Activated T-helper 17 cell treated with anti-CD3 and anti-CD28 coated beads, Interleukin-2, amount 50 U/mL, for 72 hours (primary cell): Measurements from ENCODE around the gene PIEZO2. TPM values are rescaled to one million over a fixed set of nuclear protein-coding genes. Genes with fewer than 3 reads are reported as not detected.
"Not testable (repeated sequence)": the region's sequence is repeated elsewhere in the genome, so short reads cannot be mapped to it uniquely, and the experiment has no call there.

ENCODE experiments used
- ATAC-seq: fragments of 150-1000 bp; cut with Tn5 transposase; replicated peaks from 2 replicates; pipeline ENCODE4 v1.10.0; 2021; ENCODE audit warnings: mild to moderate bottlenecking, moderate library complexity
- H3K27ac Mint-ChIP-seq: one replicate; pipeline ENCODE4 v1.8.0; 2022; ENCODE audit warnings: mixed read lengths
- H3K27me3 Mint-ChIP-seq: one replicate; pipeline ENCODE4 v1.8.0; 2022; ENCODE audit warnings: mixed read lengths
- H3K36me3 Mint-ChIP-seq: one replicate; pipeline ENCODE4 v1.8.0; 2022; ENCODE audit warnings: low read depth, mild to moderate bottlenecking, mixed read lengths
- H3K4me1 Mint-ChIP-seq: one replicate; pipeline ENCODE4 v1.8.0; 2022; ENCODE audit warnings: mixed read lengths
- H3K4me3 Mint-ChIP-seq: one replicate; pipeline ENCODE4 v1.8.0; 2022; ENCODE audit warnings: mild to moderate bottlenecking, mixed read lengths
- H3K9me3 Mint-ChIP-seq: one replicate; pipeline ENCODE4 v1.8.0; 2022; ENCODE audit warnings: mixed read lengths
- total RNA-seq, 2 donors: library from RNA; stranded (reverse); gene quantifications; one replicate each; pipeline ENCODE4 v1.2.3, GENCODE V29; 2022

The PIEZO2 gene
- total RNA-seq, 2 donors from 2014 or later, result not detected

DNA sequence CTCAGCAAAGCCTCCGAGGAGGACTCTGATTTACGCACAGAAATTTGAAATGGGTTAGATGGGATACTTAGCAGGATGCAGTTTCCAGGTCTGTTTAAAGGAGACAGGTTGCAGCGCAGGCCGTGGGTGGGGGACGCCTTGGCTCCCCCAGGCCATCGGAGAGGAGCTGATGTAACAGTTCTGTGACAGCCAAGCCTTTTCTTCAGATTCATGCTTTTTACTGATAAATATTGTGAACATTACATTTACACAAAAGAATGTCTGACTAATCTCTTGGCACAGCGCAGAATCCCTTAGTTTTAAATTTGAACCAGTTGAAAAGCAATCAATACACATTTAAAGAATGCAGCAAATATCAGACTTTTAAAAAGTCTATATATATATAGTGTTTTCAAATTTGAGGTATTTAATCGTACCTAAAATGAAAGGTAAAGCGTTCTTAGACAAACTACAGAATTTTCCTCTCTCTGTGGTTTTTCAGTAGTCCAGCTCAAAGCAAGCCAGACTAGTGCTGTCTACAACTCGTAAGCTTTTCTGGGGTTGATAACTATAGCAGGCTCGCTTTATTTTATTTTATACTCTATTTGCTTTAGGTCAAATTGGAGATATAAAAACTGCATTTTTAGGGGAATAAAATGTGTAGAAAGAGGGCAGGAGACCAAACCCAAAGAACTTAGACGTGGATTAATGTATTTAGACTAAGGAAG is 221.9 kb downstream of the PIEZO2 start:
- ATAC-seq, result no peak
- Mint-ChIP-seq H3K9me3 (no peaks in the 10 kb centered on the region), H3K36me3 (no peaks in the 10 kb centered on the region), H3K27ac (no peak overlapping the region), H3K27me3 (peaks cover 3% of the 10 kb centered on the region), H3K4me3 (no peak overlapping the region), H3K4me1 (no peaks in the 10 kb centered on the region)

DNA sequence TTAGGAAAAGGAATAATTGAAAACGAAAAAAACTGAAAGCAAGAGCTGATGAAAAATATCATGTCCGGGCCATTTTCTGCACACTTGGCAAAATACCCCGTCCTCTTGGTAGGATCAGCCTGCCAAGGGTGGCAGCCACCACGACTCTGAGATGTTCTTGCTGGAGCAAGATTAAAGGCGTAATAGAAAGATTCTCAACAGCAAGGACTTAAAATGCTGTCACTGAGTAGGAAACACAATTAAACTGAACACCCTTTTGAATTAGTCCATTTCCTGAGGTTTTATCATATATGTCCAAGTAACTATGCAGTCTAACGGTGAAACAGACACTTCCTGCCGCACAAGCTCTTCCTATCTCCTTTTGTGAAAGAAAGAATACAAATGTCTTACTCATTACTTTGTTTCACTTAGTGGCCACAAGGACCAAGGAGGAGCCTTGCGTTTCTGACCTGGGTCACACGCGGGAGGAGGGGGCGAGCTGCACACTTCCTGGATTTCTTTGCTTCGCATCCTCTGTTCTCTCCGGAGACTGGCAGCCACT is 222.7 kb downstream of the PIEZO2 start:
- Mint-ChIP-seq H3K4me3 (no peak overlapping the region), H3K27ac (no peak overlapping the region), H3K4me1 (no peaks in the 10 kb centered on the region), H3K9me3 (no peaks in the 10 kb centered on the region), H3K27me3 (peaks cover 3% of the 10 kb centered on the region), H3K36me3 (no peaks in the 10 kb centered on the region)
- no peak for ATAC-seq

GRCh38 chr18:10924290-10924689 is 225.1 kb downstream of the PIEZO2 start:
- no peaks in the 10 kb centered on the region for H3K36me3 Mint-ChIP-seq
- H3K9me3 Mint-ChIP-seq, result no peaks in the 10 kb centered on the region
- no peak overlapping the region for H3K27ac Mint-ChIP-seq
- H3K4me3 Mint-ChIP-seq, result no peak overlapping the region
- no peak for ATAC-seq
- peaks cover 11% of the 10 kb centered on the region for H3K27me3 Mint-ChIP-seq
- H3K4me1 Mint-ChIP-seq, result no peaks in the 10 kb centered on the region

- Mint-ChIP-seq H3K36me3 (no peaks in the 10 kb centered on the region), H3K27ac (no peak overlapping the region), H3K9me3 (no peaks in the 10 kb centered on the region), H3K4me1 (no peaks in the 10 kb centered on the region), H3K27me3 (peaks cover 11% of the 10 kb centered on the region), H3K4me3 (no peak overlapping the region)
- ATAC-seq, result no peak
Measured at GRCh38 chr18:10923551-10924070, 225.8 kb downstream of the PIEZO2 start.

- Mint-ChIP-seq H3K27me3 (peaks cover 11% of the 10 kb centered on the region), H3K4me3 (no peak overlapping the region), H3K36me3 (no peaks in the 10 kb centered on the region), H3K4me1 (no peaks in the 10 kb centered on the region), H3K27ac (no peak overlapping the region), H3K9me3 (no peaks in the 10 kb centered on the region)
- ATAC-seq, result no peak
Measured at GRCh38 chr18:10923141-10923540, 226.2 kb downstream of the PIEZO2 start.

GRCh38 chr18:10922712-10923111 is 226.7 kb downstream of the PIEZO2 start:
- H3K9me3 Mint-ChIP-seq, H3K4me1 Mint-ChIP-seq, ATAC-seq, H3K36me3 Mint-ChIP-seq, H3K4me3 Mint-ChIP-seq, H3K27ac Mint-ChIP-seq: not testable (repeated sequence)
- H3K27me3 Mint-ChIP-seq, result peaks cover 11% of the 10 kb centered on the region

DNA sequence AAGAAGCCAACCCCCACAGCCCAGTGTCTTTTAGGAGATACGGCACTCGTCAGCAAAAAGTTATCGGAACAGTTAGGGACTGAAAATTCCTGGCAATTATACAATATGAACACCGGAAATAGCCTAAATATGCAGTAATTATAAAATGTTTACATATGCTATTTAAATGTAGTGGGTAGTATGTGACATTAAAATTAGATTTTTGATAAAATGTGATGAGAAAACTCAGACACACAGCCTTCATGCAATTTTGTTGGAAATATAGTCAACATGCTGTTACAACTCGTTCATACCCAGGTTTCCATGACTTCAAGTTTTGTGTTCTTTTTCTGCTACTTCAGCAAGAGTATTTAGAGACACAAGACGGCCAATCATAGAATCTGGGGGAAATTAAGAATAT is 229.1 kb downstream of the PIEZO2 start:
- ATAC-seq, H3K36me3 Mint-ChIP-seq, H3K4me3 Mint-ChIP-seq, H3K27ac Mint-ChIP-seq, H3K9me3 Mint-ChIP-seq, H3K4me1 Mint-ChIP-seq: not testable (repeated sequence)
- H3K27me3 Mint-ChIP-seq, result peaks cover 14% of the 10 kb centered on the region

- Mint-ChIP-seq H3K36me3 (no peaks in the 10 kb centered on the region), H3K9me3 (no peaks in the 10 kb centered on the region), H3K4me3 (no peak overlapping the region), H3K27ac (no peak overlapping the region), H3K27me3 (peaks cover 12% of the 10 kb centered on the region), H3K4me1 (no peaks in the 10 kb centered on the region)
- no peak for ATAC-seq
Measured at GRCh38 chr18:10919851-10920250, 229.5 kb downstream of the PIEZO2 start.

GRCh38 chr18:10916865-10917264 is 232.5 kb downstream of the PIEZO2 start:
- no peak for ATAC-seq
- Mint-ChIP-seq H3K36me3 (no peaks in the 10 kb centered on the region), H3K27ac (no peak overlapping the region), H3K4me1 (no peaks in the 10 kb centered on the region), H3K9me3 (no peaks in the 10 kb centered on the region), H3K27me3 (peaks cover 12% of the 10 kb centered on the region), H3K4me3 (no peak overlapping the region)

GRCh38 chr18:10916387-10916786 is 233.0 kb downstream of the PIEZO2 start:
- no peak for ATAC-seq
- Mint-ChIP-seq H3K27me3 (peaks cover 12% of the 10 kb centered on the region), H3K27ac (no peak overlapping the region), H3K36me3 (no peaks in the 10 kb centered on the region), H3K9me3 (no peaks in the 10 kb centered on the region), H3K4me1 (no peaks in the 10 kb centered on the region), H3K4me3 (no peak overlapping the region)

- ATAC-seq, H3K36me3 Mint-ChIP-seq, H3K9me3 Mint-ChIP-seq, H3K4me1 Mint-ChIP-seq, H3K27ac Mint-ChIP-seq, H3K4me3 Mint-ChIP-seq: not testable (repeated sequence)
- H3K27me3 Mint-ChIP-seq, result peaks cover 12% of the 10 kb centered on the region
Measured at GRCh38 chr18:10915748-10916147, 233.6 kb downstream of the PIEZO2 start.

DNA sequence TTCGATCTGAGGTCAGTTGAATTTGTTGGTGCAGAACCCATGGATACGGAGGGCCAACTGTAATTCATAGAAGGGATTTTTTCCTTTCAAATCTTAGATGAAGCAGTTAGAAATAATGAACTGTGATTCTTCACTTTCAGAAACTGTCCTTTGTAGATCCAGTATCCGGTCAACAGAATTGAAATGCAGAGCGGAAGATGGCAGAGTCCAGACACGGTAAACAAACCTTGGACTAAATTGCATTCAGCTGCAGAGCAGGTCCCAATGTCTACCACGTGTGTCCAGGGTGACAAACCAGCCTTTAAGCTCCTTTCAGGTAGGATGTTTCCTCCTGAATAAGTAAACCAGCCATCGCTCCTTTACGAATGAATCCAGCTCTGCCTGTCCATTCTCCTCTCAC is 234.8 kb downstream of the PIEZO2 start:
- not testable (repeated sequence) for H3K27me3 Mint-ChIP-seq, H3K4me1 Mint-ChIP-seq, H3K27ac Mint-ChIP-seq, H3K36me3 Mint-ChIP-seq, H3K9me3 Mint-ChIP-seq, H3K4me3 Mint-ChIP-seq, ATAC-seq

- ATAC-seq, result no peak
- Mint-ChIP-seq H3K4me3 (no peak overlapping the region), H3K4me1 (no peaks in the 10 kb centered on the region), H3K27me3 (peaks cover 5% of the 10 kb centered on the region), H3K27ac (no peak overlapping the region), H3K9me3 (no peaks in the 10 kb centered on the region), H3K36me3 (no peaks in the 10 kb centered on the region)
Measured at GRCh38 chr18:10913919-10914318, 235.4 kb downstream of the PIEZO2 start.

DNA sequence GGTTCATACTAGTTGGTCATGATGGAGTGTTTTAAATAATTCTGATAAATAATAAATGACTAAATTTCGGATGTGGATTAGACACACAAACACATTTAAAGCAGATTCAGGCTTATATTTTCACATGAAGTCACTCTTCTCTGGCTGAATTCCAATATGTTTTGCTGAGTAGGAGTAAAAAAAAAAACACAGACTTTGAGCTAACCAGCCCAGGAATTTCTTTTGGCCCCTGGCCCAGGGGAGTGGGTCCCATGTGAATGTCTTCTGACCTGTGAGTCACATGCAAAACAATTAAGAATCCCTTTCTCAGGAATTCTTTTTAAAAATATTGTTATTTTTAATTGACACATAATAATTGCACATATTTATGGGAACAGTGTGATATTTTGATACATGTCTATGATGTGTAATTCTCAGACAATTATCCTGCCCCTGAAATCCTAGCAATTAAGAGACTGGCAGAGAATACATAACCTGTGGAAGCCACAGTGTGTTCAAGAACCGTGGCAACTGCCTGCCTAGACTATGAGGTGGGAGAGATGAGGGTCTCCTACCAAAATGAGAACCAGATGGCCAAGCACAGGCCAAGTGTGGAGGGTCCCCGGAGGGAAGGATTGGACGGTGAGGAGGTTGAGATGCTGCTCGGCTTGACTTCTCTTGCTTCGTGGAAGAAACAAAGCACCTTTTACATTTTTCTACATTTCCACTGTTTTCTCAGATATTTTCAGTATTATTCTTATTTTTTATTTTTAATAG is 236.4 kb downstream of the PIEZO2 start:
- Mint-ChIP-seq H3K27ac (no peak overlapping the region), H3K9me3 (no peaks in the 10 kb centered on the region), H3K27me3 (peaks cover 5% of the 10 kb centered on the region), H3K4me1 (no peaks in the 10 kb centered on the region), H3K4me3 (no peak overlapping the region), H3K36me3 (no peaks in the 10 kb centered on the region)
- no peak for ATAC-seq

GRCh38 chr18:10909724-10910123 is 239.6 kb downstream of the PIEZO2 start:
- H3K4me3 Mint-ChIP-seq, result no peak overlapping the region
- ATAC-seq, result no peak
- H3K36me3 Mint-ChIP-seq, result no peaks in the 10 kb centered on the region

More at GRCh38 chr18:10909724-10910123, 239.6 kb downstream of the PIEZO2 start:
- Mint-ChIP-seq H3K27ac (no peak overlapping the region), H3K9me3 (no peaks in the 10 kb centered on the region), H3K27me3 (peaks cover 4% of the 10 kb centered on the region), H3K4me1 (no peaks in the 10 kb centered on the region)
